Left hindlimb (tissue), 1 donor: ENCODE results near the gene KIDINS220.

Experiments
- DNase-seq: peaks from one replicate; pipeline ENCODE4 v3.0.0-alpha.2; 2018

Gene KIDINS220

DNA sequence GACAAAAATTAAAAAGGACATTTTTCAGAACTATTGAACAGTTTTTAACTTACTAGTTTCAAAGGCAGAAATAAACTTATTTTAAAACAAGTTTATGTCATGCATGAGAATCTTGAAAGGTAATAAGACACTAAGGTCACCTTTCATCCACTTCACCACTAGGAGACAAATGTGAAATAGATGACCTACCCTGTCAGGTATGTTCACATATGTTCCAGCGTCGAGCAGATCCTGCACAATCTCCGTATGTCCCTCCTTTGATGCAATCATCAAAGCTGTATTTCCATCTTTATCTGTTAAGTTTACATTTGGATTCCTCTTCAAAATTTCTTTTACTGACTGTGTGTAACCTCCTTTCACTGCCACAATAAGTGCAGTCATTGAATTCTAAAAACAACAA, 34.7 kb downstream of the KIDINS220 start:
- no peak for DNase-seq

DNA sequence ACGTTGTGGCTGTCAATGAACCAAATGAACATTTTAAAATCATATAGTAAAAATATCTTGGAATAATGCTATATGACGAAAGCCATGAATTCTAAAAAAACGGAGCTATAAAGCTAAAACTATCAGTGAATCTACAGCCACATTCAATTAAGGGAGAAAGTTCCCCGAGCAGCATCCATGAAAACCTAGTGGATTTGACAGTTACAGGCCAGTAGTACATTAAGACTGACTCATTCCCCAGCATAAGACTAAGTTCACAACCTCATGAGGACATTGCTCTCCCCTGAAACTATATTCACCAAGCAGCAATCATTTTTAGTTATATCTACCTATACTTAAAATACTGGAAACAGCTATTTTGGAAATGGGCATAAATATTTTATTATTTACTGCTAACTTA, 36.6 kb downstream of the KIDINS220 start:
- DNase-seq = no peak

DNA sequence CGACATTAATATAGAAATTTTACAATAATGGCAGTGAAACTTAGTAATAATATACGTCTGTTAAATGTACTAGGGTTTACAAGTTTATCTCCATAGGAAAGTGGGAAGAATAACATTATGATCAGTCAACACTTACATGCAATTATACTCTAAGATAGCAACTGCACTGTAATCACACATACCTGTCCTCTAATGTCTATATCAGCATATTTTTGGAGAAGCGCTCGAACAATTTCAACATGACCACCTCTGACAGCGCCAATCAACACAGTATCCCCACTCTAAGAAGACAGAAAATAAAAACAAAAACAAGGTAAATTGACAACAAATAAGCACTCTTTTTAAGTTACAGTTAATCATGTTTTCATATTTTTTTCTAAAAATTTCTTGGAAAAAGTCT, 37.2 kb downstream of the KIDINS220 start:
- DNase-seq = no peak

DNA sequence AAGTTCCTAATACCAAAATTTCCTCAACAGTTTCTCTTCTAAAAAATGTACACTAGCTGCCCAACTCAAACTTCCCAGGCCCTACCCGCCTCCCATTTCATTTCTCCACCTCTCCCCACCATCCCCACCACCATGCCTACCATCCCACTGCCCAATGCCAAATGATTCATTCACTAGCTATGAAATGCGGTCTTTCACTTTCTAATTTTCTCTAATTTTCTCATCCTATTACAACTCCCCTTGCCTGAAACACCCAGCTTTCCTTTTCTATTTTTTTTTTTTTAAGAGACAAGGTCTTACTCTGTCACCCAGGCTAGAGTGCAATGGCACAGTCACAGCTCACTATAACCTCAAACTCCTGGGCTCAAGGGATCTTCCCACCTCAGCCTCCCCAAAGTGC, 38.4 kb downstream of the KIDINS220 start:
- no peak for DNase-seq

DNA sequence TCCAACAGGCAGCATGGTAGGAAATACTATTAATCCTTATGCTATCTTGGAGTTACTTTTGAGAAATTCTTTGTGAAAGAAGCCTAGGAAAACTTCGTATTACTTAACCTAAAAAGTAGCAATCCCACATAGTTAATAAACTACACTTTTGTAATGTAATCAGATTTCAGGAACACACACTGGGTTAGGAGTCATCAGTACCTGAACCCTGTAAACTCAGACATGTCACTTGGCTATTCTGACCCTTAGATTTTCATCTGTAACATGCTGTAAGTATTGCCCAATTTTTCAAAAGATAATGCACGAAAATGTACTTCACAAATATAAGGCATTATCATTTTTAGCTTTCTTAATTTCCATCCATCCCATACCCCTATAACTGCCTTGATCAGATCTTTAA, 39.0 kb downstream of the KIDINS220 start:
- no peak for DNase-seq

DNA sequence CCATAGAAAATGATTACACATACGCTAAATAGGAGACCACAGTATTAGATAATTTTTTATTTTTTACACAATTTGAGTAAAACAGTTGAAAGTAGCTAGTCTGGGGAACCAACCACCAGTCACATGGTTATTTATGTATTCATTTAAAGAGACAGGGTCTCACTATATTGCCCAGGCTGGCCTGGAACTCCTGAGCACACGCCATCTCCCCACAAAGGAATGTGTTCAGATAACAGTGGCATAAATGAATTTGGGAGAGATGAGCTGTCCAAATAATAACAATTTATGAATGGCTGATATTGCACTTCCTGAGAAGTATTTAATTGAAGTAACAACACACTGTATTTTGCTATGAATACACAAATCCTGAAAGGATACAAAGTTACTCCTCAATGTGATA, 39.7 kb downstream of the KIDINS220 start:
- DNase-seq = no peak

DNA sequence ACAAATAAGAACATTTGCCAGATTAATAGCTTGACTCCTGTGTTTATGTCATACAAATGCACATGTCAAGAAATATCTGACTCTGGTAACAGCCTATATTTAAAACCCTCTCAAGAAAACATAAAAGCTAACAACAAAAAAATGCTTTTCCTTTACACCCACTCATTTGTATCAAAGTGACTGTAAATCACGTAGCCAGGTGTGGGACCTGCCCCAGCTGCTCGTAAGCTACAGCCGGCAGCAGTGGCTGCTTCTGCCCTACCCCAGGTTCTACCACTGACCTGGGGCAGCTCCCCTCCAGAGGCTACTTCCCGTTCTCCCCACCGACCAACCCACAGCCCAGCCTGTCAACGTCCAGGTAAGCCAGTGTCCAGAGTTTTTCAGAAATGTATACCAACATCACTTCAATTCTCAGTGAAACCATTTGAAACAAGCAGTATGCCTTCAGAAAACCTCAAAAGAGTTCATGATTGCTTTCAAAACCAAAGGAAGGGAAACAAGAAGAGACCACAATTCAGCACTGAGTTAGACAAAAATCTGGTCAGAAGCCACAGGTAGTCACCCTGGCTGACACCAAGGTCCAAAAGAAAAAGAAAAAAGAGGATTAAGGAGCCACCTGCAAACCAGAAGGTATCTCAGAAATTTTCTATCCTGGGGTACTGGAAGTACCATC, 40.4 kb downstream of the KIDINS220 start:
- no peak for DNase-seq

DNA sequence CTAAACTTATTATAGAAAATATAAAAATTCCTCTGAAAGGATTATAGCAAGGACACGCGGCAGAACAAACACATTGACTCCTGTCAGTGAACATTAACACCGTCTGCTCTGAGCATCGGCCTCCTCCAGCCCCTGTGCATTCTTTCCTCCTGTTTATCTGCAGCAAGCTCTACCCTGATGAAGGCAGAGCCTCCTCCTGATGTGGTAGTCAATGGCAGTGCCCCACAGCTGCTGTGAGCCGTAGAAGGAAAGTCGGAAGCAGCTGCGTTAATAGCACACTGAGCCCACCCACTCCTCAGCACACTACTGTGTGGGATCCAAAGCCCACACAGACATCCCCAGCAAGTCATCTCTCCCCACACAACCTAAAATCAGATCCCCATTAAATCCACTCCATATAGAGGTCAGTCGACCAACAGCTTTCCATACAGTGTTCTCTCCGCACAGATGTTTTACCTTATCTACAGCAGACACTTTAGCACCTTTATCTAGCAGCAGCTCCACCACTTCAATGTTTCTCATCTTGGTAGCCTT, 41.0 kb downstream of the KIDINS220 start:
- DNase-seq = no peak

DNA sequence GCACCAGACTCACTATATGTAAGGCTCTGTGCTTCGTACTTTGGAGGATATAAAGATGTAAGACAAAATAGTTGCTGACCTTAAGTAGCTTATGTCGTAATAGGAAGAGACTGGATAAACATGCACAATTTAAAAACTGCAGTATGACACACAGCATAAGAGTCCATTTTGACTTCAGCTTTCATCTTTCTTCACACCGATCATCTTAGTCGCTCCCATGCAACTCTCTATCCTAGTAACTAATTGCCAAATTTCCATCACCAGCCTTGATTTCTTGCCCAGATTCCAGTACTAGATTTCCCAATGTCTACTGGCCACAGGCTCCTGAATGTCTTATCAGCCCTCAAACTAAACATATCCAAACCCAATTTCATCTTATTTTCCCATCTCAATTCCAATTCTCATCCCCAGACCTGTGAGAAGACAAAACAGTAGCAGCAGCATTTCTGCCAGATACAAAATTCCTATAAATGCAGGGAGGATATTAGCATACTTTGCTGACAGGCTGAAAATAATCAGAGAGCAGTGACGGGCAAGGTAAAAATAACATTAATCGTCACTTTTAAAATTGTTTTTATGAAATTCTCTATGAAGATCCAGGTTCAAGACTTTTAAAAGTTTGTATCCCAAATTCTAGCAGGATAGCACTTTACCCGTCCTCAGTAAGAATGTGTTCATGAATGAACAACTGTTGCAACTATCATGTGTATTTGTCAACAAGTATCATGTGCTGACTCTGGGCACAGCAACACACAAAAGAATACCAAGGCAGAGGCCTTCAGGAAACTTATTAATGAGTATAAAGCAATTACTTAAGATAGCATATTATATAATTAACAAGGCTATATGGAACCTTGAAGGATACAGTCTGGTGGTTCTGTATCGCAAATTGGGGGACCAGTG, 42.2 kb downstream of the KIDINS220 start:
- DNase-seq = no peak

DNA sequence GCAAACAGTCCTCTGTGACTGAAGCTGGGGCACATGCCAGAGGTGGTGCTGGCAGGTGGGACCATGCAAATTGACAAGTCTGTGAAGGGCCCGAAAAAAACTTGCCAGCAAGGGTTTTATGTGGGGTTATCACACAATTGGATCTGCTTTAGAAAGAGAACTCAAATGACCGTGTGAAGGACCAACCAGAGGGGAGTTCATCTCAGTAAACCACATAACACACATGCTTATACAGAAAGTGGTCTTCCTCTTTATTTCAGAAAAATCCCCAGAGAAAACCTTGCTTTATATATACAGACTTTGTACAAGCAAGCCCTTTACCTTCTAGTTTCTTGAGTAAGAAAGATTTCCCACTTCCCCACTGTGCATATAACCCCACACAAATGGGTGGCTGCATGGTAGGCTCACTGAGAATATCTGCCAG, 46.7 kb downstream of the KIDINS220 start:
- DNase-seq = no peak

DNA sequence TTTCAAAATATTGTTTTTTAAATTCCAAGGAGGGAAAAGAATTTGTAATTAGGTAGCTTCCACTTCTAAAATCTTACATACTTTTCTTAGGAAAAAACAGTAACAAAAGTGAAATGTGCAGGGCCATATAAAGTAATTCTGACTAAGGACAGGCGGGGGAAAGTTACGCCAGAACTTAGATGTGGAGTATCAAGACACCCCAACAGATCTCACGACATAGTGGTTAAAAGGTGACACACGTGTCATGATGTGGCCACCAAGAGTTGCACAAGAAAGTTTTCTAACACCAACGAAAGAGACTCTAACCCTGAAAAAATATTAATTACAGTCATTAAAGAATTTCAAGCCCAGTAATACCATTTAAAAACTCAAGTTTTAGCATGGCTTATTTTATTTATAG, 51.0 kb downstream of the KIDINS220 start:
- no peak for DNase-seq

DNA sequence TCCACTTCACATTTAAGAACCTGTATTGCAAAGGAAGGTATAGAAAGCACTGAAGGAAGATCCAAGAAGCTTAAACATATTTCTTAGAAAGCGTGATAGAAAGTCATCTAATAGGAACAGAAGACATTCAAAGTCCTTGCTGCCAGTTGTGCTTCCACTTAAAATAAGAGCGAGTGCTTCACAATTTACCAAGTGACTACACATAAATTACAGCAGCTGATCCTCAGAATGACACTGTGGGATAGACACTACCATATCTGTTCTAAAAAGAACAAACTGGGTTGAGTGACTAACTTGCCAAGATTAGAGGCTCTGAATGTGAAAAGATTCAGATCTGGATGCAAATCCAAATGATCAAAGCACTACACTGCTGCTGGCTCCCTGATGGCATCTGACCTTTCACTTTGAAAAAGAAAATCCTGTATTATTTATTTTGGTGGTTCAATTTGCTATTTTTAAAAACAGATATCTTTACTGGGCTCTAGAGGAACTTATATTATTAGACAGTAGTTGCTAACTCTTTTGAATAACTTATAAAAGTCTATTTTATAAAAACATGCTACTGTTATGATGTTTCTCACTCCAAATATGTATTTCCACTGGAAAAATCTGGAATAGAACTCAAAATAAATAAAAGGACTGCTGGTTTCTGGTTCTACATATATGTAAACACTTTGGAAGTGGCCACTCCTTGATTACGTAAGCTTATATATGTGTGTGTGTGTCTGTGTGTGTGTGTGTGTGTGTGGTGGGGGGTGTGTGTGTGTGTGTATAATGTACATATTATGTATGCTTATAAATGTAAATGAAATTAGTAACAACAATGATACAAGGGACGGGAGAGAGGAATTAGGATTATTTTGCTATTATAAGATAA, 57.4 kb downstream of the KIDINS220 start:
- no peak for DNase-seq

DNA sequence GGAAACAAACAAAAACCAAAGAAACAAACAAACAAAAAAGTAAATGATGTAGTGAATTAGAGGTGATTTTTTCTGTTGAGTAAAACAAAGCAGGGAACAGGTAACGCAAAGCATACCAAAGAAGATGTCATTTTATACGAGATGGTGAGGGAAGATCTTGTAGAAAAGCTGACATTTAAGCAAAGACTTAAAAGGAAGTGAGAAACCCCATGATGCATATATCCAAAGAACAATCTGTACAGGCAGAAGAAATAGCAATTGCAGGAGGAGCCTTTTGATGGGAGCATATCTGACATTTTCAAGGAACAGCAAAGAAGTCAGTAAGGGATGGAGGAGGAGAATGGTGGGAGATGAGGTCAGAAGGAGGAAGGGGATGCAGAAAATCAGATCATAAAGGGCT, 63.0 kb downstream of the KIDINS220 start:
- no peak for DNase-seq

DNA sequence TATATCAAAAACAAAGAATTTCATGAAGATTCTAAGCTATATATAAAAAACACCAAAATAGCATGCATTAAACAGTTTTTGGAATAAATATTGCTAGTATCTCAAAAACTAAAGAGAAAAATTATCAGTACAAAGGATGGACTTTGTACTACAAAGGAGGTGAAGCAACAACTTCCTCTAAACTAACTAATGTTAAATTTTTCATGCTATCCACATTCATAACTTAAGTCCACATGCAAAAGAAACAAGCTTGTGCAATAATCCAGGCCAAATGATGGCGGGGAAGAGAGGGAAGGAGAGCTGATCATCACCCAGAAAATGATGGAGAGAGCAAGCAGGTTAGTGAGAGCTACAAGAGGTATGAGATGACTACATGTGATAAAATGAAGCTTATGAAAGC, 70.1 kb downstream of the KIDINS220 start:
- DNase-seq = no peak

DNA sequence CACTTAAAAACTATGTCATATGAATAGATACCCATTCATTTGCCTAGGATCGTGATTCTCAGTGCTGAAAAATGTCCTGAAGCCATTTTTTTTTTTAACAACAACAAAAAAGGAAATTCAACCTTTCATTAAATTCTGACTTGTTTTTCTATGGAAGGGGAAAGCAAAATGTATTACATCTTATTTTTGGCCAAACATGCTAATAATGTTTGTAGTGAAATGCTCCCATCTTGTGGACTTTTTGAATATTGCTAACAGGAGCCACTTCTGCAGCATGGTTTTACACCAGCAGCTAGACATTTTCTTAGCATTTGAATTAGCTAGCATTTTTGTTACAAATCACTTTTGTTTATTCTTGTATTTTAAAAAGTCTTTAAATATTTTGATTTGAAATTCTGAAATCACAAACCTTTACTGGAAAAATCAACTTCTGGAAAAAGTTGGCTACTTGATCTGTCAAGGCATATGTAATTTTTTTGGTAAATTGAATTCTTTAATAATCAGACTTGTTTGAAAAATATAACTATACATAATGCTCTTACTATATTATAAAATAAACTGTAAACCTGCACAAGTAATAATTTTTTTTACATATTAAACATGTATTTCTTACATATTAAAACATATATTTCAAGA, 75.8 kb downstream of the KIDINS220 start:
- no peak for DNase-seq

DNA sequence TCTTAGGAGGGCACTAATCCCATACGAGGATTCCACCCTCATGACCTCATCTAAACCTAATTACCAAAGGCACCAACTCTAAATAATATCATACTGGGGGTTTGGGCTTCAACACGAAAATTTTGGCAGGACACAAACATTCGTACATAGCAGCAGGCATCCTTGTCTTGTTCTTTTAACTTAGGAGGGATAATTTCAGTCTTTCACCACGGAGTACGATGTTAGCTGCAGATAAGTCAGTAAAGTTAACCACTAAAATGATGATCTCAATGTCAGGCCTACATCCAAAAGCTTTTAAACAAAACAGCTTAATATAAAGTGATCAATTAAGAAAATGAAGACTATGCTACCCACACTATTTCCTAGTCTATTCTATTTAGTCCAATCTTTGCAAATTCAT, 80.7 kb downstream of the KIDINS220 start:
- no peak for DNase-seq

DNA sequence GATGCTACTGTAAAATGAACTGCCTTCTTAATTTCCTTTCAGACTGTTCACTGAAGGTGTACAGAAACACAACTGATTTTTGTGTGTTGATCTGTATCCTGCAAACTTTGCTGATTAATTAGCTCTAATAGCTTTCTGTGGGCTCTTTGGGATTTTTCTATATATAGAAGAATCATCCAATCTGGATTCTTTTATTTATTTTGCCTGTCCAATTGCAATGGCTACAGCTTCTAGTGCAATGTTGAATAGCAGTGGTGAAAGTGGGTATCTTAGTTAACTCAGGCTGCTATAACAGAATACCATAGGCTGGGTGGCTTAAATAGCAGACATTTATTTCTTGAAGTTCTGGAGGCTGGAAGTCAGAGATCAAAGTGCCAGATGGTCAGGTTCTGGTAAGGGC, 81.2 kb downstream of the KIDINS220 start:
- no peak for DNase-seq

DNA sequence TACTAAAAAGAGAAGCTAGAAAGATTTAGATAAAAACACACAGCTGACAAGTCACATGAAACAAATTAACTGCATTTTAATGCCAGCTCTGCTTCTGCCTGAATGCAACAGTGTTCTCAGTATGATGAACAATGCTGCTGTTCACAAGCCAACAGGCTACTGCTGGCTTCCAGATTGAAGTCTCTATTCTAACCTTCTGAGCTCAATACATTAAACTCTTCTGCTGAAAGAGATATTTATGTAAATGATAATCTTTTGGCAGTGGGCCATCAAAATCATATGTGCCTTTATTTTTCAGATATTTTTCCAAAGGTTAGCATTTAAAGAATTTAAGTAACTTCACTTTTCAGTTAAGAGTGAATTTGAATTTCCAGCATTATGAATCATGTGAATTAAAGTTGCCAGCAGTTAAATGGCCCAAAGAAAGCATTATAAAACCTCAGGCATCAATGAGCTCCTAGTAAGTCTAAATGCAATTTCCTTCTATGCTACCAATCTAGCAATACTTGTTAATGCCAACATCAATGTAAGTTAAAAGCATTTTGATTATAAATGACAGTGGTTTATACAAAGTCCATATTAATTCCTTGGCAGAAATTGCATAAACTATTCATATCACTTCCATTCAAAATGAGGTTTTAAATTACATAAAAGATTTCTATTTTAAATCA, 83.2 kb downstream of the KIDINS220 start:
- no peak for DNase-seq

DNA sequence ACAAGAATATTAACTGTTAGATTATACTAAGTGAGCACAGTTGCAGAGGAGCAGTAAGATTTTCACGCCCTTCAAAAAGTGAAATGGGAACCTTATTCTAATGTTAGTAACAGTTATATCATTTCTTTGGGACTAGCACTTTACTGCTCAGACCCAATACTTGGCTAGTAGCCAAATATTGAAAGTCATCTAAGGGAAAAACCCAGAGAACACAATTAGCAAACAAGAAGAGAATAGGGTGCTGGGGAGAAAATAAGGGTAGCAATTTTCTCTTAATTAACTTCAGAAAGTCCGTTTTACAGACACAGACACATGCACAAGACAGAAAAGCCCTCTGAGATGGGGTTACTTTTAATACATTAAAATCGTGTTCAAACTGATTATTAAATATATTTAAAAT, 83.8 kb downstream of the KIDINS220 start:
- DNase-seq = no peak

DNA sequence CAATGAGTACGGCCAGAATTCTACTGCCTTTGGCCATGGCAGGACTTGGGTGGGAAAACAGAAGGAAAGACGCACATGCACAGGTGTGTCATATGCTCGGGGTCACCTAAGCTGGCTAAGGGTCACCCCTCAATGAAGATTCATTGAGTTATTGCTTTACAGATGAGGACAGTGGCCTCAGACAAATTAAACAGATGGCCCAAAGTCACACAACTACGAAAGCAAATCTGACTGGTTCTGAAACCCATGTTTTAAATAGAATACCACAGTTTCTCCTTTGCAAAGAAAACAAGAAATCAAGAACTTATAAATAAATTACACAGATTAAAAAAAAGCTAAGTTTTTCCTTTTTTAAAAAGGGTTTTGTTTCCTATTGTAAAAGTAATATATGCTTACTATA, 85.0 kb downstream of the KIDINS220 start:
- no peak for DNase-seq

DNA sequence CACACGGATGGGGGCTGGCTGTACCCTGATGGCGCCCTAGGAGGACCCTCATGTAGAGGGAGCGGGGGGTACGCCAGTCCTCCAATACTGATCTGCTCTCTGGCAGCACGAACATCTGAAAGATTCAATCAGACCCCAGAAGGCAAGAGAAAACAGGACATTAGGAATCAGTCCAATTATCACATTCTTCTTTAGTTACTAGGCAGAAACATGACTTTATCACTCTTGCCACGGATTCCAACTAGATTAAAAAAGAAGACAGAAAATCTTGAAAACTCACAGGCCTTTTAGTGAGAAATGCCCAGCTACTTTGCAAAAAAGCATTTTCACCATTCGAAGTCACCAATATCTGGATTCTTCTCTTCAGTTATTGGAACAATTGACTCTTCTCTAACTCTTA, 87.2 kb downstream of the KIDINS220 start:
- no peak for DNase-seq

DNA sequence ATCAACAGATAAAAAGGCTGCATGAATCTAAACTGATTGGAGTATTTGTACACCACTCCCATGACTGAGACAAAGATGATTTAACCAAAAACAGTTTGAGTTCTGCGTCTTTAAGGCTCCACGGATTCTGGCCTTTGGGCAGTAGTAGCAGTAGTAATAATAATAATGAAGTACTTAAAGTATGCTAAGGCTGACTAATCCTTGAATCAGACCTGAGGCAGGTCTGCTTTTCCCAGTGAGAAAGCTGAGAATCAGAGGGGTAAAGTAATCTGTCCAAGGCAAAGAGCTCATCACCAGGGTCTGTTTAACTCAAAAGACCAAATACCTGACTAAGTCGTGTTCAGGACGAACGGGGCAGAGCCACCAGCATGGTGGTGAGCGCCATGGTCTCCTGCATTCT, 94.2 kb downstream of the KIDINS220 start:
- DNase-seq = no peak
